OCI-LY3 (cell line): ENCODE results near the gene FAM25A.
"Not testable (repeated sequence)": the region's sequence is repeated elsewhere in the genome, so short reads cannot be mapped to it uniquely, and the experiment has no call there.

ENCODE experiments used
- EZH2phosphoT487 ChIP-seq: fragments of 200-600 bp; shearing (Covaris generic); IDR thresholded peaks from 2 replicates; pipeline ENCODE4 v1.6.1; 2018; ENCODE audit warnings: antibody characterized with exemption, mixed run types, low read depth
- TF ChIP-seq, protein P1 (sequence below): fragments of 200-600, 300-600 bp; sonication (generic); IDR thresholded peaks from 2 replicates; pipeline ENCODE4 v1.5.1; 2014; ENCODE audit warnings: antibody characterized with exemption, low read length, low read depth

DNA sequence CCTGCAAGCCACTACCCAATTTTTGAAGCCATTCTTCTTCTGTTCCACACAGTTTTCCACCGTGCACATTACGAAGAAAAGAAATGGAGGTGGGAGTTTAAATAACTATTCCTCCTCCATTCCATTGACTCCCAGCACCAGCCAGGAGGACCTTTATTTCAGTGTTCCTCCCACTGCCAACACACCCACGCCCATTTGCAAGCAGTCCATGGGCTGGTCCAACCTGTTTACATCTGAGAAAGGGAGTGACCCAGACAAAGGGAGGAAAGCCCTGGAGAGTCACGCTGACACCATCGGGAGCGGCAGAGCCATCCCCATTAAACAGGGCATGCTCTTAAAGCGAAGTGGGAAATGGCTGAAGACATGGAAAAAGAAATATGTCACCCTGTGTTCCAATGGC, 11.8 kb upstream of the FAM25A start:
- TF ChIP-seq, protein P1, sequence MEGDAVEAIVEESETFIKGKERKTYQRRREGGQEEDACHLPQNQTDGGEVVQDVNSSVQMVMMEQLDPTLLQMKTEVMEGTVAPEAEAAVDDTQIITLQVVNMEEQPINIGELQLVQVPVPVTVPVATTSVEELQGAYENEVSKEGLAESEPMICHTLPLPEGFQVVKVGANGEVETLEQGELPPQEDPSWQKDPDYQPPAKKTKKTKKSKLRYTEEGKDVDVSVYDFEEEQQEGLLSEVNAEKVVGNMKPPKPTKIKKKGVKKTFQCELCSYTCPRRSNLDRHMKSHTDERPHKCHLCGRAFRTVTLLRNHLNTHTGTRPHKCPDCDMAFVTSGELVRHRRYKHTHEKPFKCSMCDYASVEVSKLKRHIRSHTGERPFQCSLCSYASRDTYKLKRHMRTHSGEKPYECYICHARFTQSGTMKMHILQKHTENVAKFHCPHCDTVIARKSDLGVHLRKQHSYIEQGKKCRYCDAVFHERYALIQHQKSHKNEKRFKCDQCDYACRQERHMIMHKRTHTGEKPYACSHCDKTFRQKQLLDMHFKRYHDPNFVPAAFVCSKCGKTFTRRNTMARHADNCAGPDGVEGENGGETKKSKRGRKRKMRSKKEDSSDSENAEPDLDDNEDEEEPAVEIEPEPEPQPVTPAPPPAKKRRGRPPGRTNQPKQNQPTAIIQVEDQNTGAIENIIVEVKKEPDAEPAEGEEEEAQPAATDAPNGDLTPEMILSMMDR = not testable (repeated sequence)
- TF ChIP-seq EZH2phosphoT487 = not testable (repeated sequence)
